IMR-90 (cell line): ENCODE results near the gene PLEKHF1. TPM values are rescaled to one million over a fixed set of nuclear protein-coding genes. Genes with fewer than 3 reads are reported as not detected.

Experiments
- BHLHE40 ChIP-seq: fragments of 150-350 bp; IDR thresholded peaks from 2 replicates; pipeline ENCODE4 v1.6.1; 2016; ENCODE audit warnings: mild to moderate bottlenecking, low read depth, low read length
- CEBPB ChIP-seq: IDR thresholded peaks from 2 replicates; pipeline ENCODE4 v1.6.1; 2012; ENCODE audit warnings: low read depth, low read length, improper control_type of control experiment
- ELK1 ChIP-seq: fragments of 150-350 bp; IDR thresholded peaks from 2 replicates; pipeline ENCODE4 v1.6.1; 2016; ENCODE audit warnings: low read depth, mild to moderate bottlenecking, low read length, moderate library complexity, borderline replicate concordance
- RAD21 ChIP-seq: IDR thresholded peaks from 2 replicates; pipeline ENCODE4 v1.6.1; 2012; ENCODE audit warnings: low read length, improper control_type of control experiment
- RFX5 ChIP-seq: IDR thresholded peaks from 2 replicates; pipeline ENCODE4 v1.8.0; 2012; ENCODE audit warnings: low read depth, mild to moderate bottlenecking, low read length, moderate library complexity
- SMC3 ChIP-seq: fragments of 150-350 bp; IDR thresholded peaks from 2 replicates; pipeline ENCODE4 v1.6.1; 2016; ENCODE audit warnings: low read depth, mild to moderate bottlenecking, antibody characterized with exemption, low read length, moderate library complexity
- polyA plus RNA-seq, 3 experiments: library from polyadenylated mRNA; depleted of rRNA; stranded (reverse); fragments of >200 nt; gene quantifications; 2 replicates each; pipeline ENCODE4 v1.2.3, GENCODE V29; 2012; ENCODE audit warnings: low replicate concordance in 1 of 3
- total RNA-seq: library from RNA; depleted of rRNA; stranded (reverse); fragments of >200 nt; gene quantifications from 2 replicates; pipeline ENCODE4 v1.2.3, GENCODE V29; 2012

PLEKHF1 gene
- total and polyA plus RNA-seq, 2 of the 4 experiments (the other 2 are of a cell fraction), result 5.0 to 6.6 TPM

GRCh38 chr19:29704562-29705558 is 39.6 kb downstream of the PLEKHF1 start (continued):
- no peak for TF ChIP-seq ELK1
- no peak for TF ChIP-seq RAD21
- no peak for TF ChIP-seq SMC3
- TF ChIP-seq BHLHE40, result no peak
- no peak for TF ChIP-seq RFX5
- TF ChIP-seq CEBPB, result no peak
